IMR-90 (cell line): ENCODE results near the gene POLA2.

Source experiments
- BHLHE40 ChIP-seq: fragments of 150-350 bp; IDR thresholded peaks from 2 replicates; pipeline ENCODE4 v1.6.1; 2016; ENCODE audit warnings: mild to moderate bottlenecking, low read depth, low read length
- CEBPB ChIP-seq: IDR thresholded peaks from 2 replicates; pipeline ENCODE4 v1.6.1; 2012; ENCODE audit warnings: low read depth, low read length, improper control_type of control experiment
- CTCF ChIP-seq: conservative IDR thresholded peaks from 2 replicates; pipeline ENCODE4 v1.5.1; 2012; ENCODE audit warnings: mild to moderate bottlenecking, low read depth, low read length, improper control_type of control experiment
- ELK1 ChIP-seq: fragments of 150-350 bp; IDR thresholded peaks from 2 replicates; pipeline ENCODE4 v1.6.1; 2016; ENCODE audit warnings: low read depth, mild to moderate bottlenecking, low read length, moderate library complexity, borderline replicate concordance
- MAFK ChIP-seq: IDR thresholded peaks from 2 replicates; pipeline ENCODE4 v1.6.1; 2012; ENCODE audit warnings: low read depth, low read length, improper control_type of control experiment
- MXI1 ChIP-seq: IDR thresholded peaks from 2 replicates; pipeline ENCODE4 v1.6.1; 2012; ENCODE audit warnings: low read depth, mild to moderate bottlenecking, low read length, moderate library complexity, borderline replicate concordance
- NFE2L2 ChIP-seq: fragments of 150-350 bp; IDR thresholded peaks from 2 replicates; pipeline ENCODE4 v1.6.1; 2016; ENCODE audit warnings: low read depth, mild to moderate bottlenecking, low read length
- POLR2A ChIP-seq: IDR thresholded peaks from 2 replicates; pipeline ENCODE4 v1.6.1; 2012; ENCODE audit warnings: mild to moderate bottlenecking, low read depth, low read length
- RCOR1 ChIP-seq: IDR thresholded peaks from 2 replicates; pipeline ENCODE4 v1.6.1; 2012; ENCODE audit warnings: mild to moderate bottlenecking, low read length, improper control_type of control experiment; ENCODE audit not compliant: insufficient replicate concordance
- RFX5 ChIP-seq: IDR thresholded peaks from 2 replicates; pipeline ENCODE4 v1.8.0; 2012; ENCODE audit warnings: low read depth, mild to moderate bottlenecking, low read length, moderate library complexity
- USF2 ChIP-seq: fragments of 150-350 bp; IDR thresholded peaks from 2 replicates; pipeline ENCODE4 v1.6.1; 2017; ENCODE audit warnings: mild to moderate bottlenecking, antibody characterized with exemption, low read length, low read depth

GRCh38 chr11:65278356-65278755 is 16.6 kb downstream of the POLA2 start:
- TF ChIP-seq POLR2A (no peak), CTCF (no peak), NFE2L2 (no peak), RFX5 (no peak), CEBPB (no peak), USF2 (no peak), BHLHE40 (no peak), ELK1 (no peak), MAFK (no peak), MXI1 (no peak), RCOR1 (no peak)
